Measurements from ENCODE around the gene PCNA.

The PCNA gene

GRCh38 chr20:5119435-5120184, at the start of gene PCNA:
Gene PCNA, minus strand, starts transcription at chr20:5119958. Its CDS starts 160 bp downstream, at chr20:5119798.
- peak; percentile 98 for DNase-seq (ENCODE audit: low spot score)

DNA sequence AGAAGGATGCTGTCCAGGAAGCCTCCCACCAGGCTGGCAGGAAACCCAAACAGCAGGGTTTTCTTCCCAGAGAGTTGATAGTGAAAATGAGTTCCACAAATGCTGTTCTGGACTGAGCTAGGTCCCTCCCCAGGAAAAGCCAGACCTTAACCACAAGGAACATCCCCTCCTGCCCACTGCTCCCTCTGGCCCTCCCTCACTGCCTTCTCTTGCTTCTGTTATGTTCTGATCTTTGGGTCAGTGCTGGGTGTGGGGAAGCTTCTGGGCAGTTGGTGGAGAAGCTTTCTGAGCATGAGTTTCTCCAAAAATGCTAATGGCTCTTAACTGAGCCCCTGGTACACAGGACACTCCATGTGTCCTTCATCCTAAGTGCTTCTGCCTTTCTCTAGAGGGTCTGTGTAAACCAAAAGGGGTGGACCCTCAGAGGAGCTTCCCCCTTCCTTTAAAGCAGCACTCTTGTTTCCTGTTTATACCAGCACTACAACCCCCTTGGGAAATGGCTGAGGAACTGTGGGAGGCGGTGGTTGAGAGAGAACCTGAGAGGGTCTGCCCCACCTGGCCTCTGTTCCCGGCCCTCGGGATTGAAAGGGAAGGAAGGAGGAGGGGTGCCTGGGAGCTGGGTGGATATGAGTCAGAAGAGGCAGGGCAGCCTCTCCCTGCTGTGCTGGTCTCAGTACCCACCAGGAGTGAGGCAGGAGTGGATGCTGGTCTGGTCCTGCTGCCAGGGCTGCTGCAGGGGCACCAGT, 49.1 kb upstream of the PCNA start:
- DNase-seq (ENCODE audit: low spot score) = peak; percentile 62

GRCh38 chr20:5164645-5165625, 45.2 kb upstream of the PCNA start:
- DNase-seq (ENCODE audit: low spot score) = no peak

DNA sequence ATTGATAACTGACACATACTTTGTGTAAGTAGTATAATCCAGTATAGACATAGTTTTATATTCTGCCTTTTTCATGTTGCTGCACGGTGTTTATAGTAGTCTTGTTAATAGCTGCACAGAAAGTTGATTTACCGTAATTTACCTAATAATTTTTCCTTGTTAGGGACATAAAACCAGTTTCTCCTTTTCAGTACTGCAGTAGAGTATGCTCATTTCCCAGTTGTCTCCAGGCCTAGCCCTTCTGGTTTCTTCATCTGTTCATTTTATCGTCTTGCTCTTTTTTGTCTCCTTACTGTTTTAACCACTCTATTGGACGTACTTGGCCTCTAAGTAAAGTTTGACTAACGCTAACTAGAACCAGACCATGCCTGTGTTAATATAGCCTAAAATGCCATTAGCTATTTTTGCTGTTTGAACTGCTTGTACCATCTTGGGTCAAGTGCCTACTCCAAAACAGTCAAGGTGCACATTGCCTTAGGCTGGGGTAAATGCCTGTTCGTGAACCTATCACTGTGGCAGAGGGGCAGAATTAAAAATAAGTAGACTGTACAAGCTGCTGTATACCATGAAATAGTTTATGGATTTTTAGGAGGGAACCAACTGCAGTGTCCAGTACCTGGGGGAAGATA, 41.9 kb upstream of the PCNA start:
- DNase-seq (ENCODE audit: low spot score) = no peak

- no peak for DNase-seq (ENCODE audit: low spot score)
Measured at GRCh38 chr20:5160882-5161281, 41.1 kb upstream of the PCNA start.

DNA sequence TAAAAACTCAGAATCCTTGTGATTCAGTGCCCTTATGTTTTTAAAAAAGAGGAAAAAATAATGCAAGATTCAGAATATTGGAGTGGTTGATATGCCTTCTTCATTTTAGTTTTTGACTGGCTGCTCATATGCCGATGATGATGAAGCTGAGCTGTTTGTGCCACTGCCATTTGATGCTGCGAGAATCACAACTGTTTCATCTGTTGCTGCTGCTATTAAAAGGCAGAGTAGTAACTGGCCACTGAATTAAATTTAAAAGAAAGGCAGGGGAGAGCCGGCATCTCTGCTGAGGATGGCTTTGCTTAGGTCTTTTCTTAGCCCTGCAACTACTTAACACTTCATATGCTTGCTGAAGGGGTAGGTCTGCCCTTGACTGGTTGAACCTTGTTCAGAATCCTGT, 40.2 kb upstream of the PCNA start:
- DNase-seq (ENCODE audit: low spot score) = no peak

- peak; percentile 46 for DNase-seq (ENCODE audit: low spot score)
Measured at GRCh38 chr20:5156675-5157448, 37.1 kb upstream of the PCNA start.

GRCh38 chr20:5155404-5155803, 35.6 kb upstream of the PCNA start:
- DNase-seq (ENCODE audit: low spot score) = no peak

DNA sequence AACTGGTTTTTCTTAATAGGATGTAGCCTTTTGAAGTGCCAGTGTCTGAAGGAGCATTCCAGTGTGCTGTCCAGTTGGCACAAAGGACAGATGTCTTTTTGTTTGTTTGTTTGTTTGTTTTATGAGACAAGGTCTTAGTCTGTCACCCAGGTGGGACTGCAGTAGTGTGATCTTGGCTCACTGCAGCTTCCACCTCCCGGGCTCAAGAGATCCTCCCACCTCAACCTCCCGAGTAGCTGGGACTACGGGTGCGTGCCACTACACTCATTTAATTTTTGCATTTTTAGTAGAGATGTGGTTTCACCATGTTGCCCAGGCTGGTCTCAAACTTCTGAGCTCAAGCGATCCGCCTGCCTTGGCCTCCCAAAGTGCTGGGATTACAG, 34.8 kb upstream of the PCNA start:
- DNase-seq (ENCODE audit: low spot score) = no peak

GRCh38 chr20:5153612-5154542, 34.1 kb upstream of the PCNA start:
- DNase-seq (ENCODE audit: low spot score) = no peak

DNA sequence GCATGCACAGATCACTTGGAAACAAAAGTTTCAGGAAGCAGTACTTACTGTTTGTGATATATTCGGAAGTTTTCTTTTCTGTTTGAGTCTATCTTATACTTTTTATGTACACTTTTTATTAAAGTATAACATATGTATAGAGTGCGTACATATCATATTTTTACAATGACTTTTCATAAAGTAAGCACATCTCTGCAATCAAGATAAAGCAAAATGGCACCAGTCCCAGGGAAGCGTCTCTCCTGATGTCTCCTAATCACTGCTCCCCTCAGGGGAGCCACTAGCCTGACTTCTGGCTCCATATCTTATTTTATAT, 33.4 kb upstream of the PCNA start:
- DNase-seq (ENCODE audit: low spot score) = no peak

- DNase-seq (ENCODE audit: low spot score) = no peak
Measured at GRCh38 chr20:5150226-5151076, 30.7 kb upstream of the PCNA start.

DNA sequence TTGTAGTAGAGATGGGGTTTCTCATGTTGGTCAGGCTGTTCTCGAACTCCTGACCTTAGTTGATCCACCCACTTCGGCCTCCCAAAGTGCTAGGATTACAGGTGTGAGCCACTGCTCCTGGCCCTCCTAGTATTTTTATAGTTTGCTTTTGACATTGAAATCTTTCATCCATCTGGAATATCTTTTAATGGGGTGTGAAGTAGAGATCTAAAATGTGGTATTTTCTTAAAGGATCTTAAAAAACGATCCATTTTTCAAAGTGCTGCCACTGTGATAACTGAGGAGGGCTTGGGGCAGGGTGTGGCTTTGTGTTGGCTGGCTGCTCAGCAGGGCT, 30.1 kb upstream of the PCNA start:
- DNase-seq (ENCODE audit: low spot score) = no peak

DNA sequence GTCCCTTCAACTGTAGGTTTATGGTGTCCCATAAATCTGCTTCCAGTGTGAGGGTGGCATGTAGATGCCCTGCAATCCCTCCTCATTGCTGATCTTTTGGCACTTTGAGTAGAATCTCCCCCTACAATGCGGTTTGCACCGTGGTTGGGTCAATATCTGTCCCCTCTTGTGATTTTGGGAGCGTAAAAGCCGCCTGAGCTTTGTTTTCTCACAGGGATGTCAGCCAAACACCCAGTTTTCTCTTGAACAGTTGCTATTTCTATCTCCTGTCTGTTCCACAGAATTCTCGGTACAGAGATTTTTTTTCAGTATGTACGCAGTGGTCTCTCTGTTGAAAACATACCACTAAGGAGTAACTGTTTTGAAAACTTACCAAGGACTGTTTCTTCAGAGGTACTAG, 28.8 kb upstream of the PCNA start:
- DNase-seq (ENCODE audit: low spot score) = no peak

DNA sequence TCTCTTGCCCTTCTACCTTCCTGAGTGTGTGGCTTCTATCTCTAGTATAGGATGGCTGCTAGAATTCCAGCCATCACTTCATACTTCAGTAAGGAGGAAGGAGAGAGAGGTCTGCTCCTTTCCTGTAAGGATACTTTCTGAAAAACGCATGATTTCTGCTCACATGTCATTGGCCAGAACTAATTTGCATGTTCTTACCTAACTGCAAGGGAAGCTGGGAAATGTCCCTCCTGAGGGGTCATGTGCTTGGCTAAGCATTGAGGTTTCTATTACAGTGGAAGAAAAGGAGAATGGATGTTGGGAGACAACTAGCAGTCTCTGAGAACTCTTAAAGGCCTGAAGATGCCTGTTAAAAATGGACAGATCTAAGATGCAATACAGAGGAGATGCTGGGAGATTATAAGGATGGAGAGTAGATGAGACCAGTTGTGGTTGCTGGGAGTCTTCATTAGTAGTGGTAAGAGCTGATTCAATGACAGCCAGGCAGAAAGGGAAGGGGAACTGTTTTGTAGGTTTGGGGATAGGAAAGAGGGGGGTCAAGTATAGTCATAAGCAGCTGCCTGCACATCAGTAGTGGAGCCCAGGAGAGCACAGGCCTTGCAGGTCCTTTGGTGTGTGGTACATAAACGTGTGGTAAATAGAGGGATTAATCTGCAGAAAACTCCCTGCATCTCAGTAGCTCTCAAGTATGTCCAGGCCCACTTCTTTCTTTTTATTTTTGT, 27.3 kb upstream of the PCNA start:
- DNase-seq (ENCODE audit: low spot score) = no peak

DNA sequence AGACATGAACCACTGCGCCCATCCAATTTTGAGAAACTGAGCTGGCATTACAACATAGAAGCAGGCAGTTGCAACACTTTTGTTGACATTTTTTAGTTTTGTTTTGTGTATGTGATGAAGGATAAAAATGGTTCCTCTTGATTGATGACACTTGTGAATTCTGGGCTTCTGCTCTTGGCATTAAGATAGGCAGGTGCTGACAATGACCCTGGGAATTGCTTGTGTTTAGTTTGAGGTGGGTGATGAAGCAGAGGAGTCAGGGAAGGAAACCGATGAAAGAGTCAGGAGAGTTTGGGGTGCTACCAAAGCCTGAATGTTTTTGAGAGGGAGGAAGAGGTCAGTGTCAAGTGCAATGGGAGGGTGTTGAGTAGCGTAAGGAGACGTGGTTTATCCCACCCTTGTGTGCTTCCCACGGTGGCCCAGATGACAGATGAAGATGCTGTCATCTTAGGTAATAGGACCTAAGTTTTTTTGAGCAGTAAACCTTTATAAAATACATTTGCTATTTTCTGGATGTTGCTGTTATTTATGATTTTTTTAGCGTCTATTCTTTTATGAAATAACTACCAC, 26.4 kb upstream of the PCNA start:
- no peak for DNase-seq (ENCODE audit: low spot score)

- no peak for DNase-seq (ENCODE audit: low spot score)
Measured at GRCh38 chr20:5145365-5146098, 25.8 kb upstream of the PCNA start.

GRCh38 chr20:5143851-5144250, 24.1 kb upstream of the PCNA start:
- DNase-seq (ENCODE audit: low spot score) = no peak

Measured in hepatic stellate cell (primary cell).